Mesenchymal stem cell (in vitro differentiated cells and primary cell): ENCODE results near the gene CCDC85C.

ENCODE experiments used
- DNase-seq: peaks from one replicate; pipeline ENCODE4 v3.0.0-alpha.2; 2013
- H2AFZ ChIP-seq: one replicate; pipeline ENCODE4 v1.6.1; 2013; ENCODE audit warnings: low read depth, mild to moderate bottlenecking, control low read depth, inconsistent platforms, low read length, moderate library complexity
- H2AK5ac ChIP-seq: 2 replicates; pipeline ENCODE4 v1.6.1; 2013; ENCODE audit warnings: low read length, moderate library complexity, mild to moderate bottlenecking, inconsistent platforms; ENCODE audit not compliant: severe bottlenecking
- H2BK120ac ChIP-seq: one replicate; pipeline ENCODE4 v1.6.1; 2013; ENCODE audit warnings: low read depth, mild to moderate bottlenecking, inconsistent platforms, low read length, moderate library complexity
- H2BK12ac ChIP-seq, 2 experiments: one replicate each; pipeline ENCODE4 v1.6.1; 2013; ENCODE audit warnings: inconsistent platforms in 2 of 2, low read length in 2 of 2, mild to moderate bottlenecking in 2 of 2, moderate library complexity in 2 of 2, control low read depth in 1 of 2
- H2BK15ac ChIP-seq: one replicate; pipeline ENCODE4 v1.6.1; 2013; ENCODE audit warnings: mild to moderate bottlenecking, low read depth, inconsistent platforms; ENCODE audit not compliant: poor library complexity, severe bottlenecking
- H2BK5ac ChIP-seq: 2 replicates; pipeline ENCODE4 v1.6.1; 2013; ENCODE audit warnings: low read depth, mild to moderate bottlenecking, low read length, control low read depth, inconsistent platforms; ENCODE audit not compliant: poor library complexity, severe bottlenecking
- H3K14ac ChIP-seq, 2 experiments: one replicate each; pipeline ENCODE4 v1.6.1; 2013; ENCODE audit warnings: inconsistent platforms in 2 of 2, low read length in 2 of 2, control low read depth in 1 of 2, mild to moderate bottlenecking in 1 of 2, moderate library complexity in 1 of 2
- H3K18ac ChIP-seq, 2 experiments: one replicate each; pipeline ENCODE4 v1.6.1; 2013; ENCODE audit warnings: inconsistent platforms in 2 of 2, low read length in 2 of 2, control low read depth in 1 of 2, low read depth in 1 of 2, mild to moderate bottlenecking in 1 of 2
- H3K23ac ChIP-seq, 2 experiments: one replicate each; pipeline ENCODE4 v1.6.1; 2013; ENCODE audit warnings: inconsistent platforms in 2 of 2, low read length in 2 of 2, mild to moderate bottlenecking in 2 of 2, moderate library complexity in 2 of 2, control low read depth in 1 of 2
- H3K27ac ChIP-seq: 2 replicates; pipeline ENCODE4 v1.5.1; 2013; ENCODE audit warnings: mild to moderate bottlenecking, moderate library complexity, low read length, control low read depth, inconsistent platforms; ENCODE audit not compliant: poor library complexity, severe bottlenecking
- H3K27me3 ChIP-seq, 2 experiments: 2 replicates each; pipeline versions ENCODE4 v1.6.1 to v1.7.0; 2013; ENCODE audit warnings: low read length in 2 of 2, mild to moderate bottlenecking in 2 of 2, moderate library complexity in 2 of 2, control low read depth in 1 of 2, inconsistent platforms in 1 of 2; ENCODE audit not compliant: control insufficient read depth in 1 of 2, insufficient read depth in 1 of 2
- H3K36me3 ChIP-seq, 2 experiments: 2 replicates each; pipeline versions ENCODE4 v1.6.1 to v1.7.0; 2013; ENCODE audit warnings: low read length in 2 of 2, control low read depth in 1 of 2, inconsistent platforms in 1 of 2, low read depth in 1 of 2, mild to moderate bottlenecking in 1 of 2; ENCODE audit not compliant: insufficient read depth in 2 of 2, control insufficient read depth in 1 of 2
- H3K4ac ChIP-seq, 2 experiments: one replicate each; pipeline ENCODE4 v1.6.1; 2013; ENCODE audit warnings: inconsistent platforms in 2 of 2, low read length in 2 of 2, mild to moderate bottlenecking in 2 of 2, moderate library complexity in 2 of 2, control low read depth in 1 of 2, low read depth in 1 of 2
- H3K4me1 ChIP-seq: 2 replicates; pipeline ENCODE4 v1.6.1; 2013; ENCODE audit warnings: low read depth, low read length, control low read depth; ENCODE audit not compliant: control insufficient read depth, insufficient read depth
- H3K4me2 ChIP-seq: 2 replicates; pipeline ENCODE4 v1.6.1; 2013; ENCODE audit warnings: low read length, mild to moderate bottlenecking, inconsistent platforms; ENCODE audit not compliant: poor library complexity, severe bottlenecking
- H3K4me3 ChIP-seq, 2 experiments: 2 replicates each; pipeline versions ENCODE4 v1.5.1 to v1.7.0; 2013; ENCODE audit warnings: low read length in 2 of 2, mild to moderate bottlenecking in 2 of 2, control low read depth in 1 of 2, low read depth in 1 of 2; ENCODE audit not compliant: insufficient read depth in 1 of 2
- H3K79me1 ChIP-seq: replicated peaks from 2 replicates; pipeline ENCODE4 v1.6.1; 2013; ENCODE audit warnings: mild to moderate bottlenecking, control low read depth, low read length, inconsistent platforms; ENCODE audit not compliant: poor library complexity, severe bottlenecking
- H3K9ac ChIP-seq: 2 replicates; pipeline ENCODE4 v1.7.0; 2013; ENCODE audit warnings: mild to moderate bottlenecking, low read length, moderate library complexity
- H3K9me3 ChIP-seq: 2 replicates; pipeline ENCODE4 v1.7.0; 2013; ENCODE audit warnings: mild to moderate bottlenecking, low read length; ENCODE audit not compliant: control insufficient read depth
- H4K8ac ChIP-seq: one replicate; pipeline ENCODE4 v1.6.1; 2013; ENCODE audit warnings: inconsistent platforms, mild to moderate bottlenecking, low read length, moderate library complexity
- H4K91ac ChIP-seq: one replicate; pipeline ENCODE4 v1.6.1; 2013; ENCODE audit warnings: mild to moderate bottlenecking, low read length, inconsistent platforms
- WGBS: methylation state at CpG from one replicate; pipeline ENCODE4 v1.1.7; 2013; ENCODE audit warnings: mixed read lengths; 5-methylcytosine and 5-hydroxymethylcytosine counted together

The CCDC85C gene

DNA sequence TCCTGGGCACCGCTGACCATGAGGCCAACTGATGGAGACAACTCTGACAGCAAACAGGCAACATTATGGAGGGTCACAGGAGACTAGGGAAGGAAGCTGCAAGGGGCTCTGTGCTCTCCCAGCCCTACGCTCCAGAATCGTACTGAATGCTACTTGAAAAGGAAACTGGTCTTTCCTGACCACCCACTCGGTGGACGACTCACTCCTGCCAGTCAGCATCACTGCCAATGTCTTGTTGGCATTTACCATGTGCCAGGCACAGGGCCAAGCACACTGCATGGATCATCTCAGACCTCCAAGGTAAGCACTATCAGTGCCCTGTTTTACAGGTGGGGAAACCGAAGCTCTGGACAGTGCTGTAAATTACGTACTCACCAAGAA lies 38.0 kb downstream of the CCDC85C start:
- Histone ChIP-seq H2BK12ac (no peak overlapping the region), H3K4me3 (no peak overlapping the region), H3K4ac (no peak overlapping the region), H3K36me3 (no peaks in the 10 kb centered on the region), H2AFZ (no peak overlapping the region), H3K27ac (no peak overlapping the region), H3K18ac (no peak overlapping the region), H3K9ac (no peak overlapping the region), H4K8ac (no peak overlapping the region), H3K4me1 (peaks cover 62% of the 10 kb centered on the region), H2BK120ac (no peak overlapping the region), H3K14ac (no peak overlapping the region), H2BK5ac (no peak overlapping the region), H3K27me3 (peaks cover 34 to 66% of the 10 kb centered on the region in 2 experiments), H4K91ac (no peak overlapping the region), H2AK5ac (no peak overlapping the region), H3K23ac (no peak overlapping the region), H3K4me2 (no peak overlapping the region), H3K79me1 (peaks cover 14% of the 10 kb centered on the region), H3K9me3 (no peaks in the 10 kb centered on the region), H2BK15ac (no peak overlapping the region)
- no peak for DNase-seq
- WGBS, result 70% methylated on average over 7 of the region's 7 CpGs

DNA sequence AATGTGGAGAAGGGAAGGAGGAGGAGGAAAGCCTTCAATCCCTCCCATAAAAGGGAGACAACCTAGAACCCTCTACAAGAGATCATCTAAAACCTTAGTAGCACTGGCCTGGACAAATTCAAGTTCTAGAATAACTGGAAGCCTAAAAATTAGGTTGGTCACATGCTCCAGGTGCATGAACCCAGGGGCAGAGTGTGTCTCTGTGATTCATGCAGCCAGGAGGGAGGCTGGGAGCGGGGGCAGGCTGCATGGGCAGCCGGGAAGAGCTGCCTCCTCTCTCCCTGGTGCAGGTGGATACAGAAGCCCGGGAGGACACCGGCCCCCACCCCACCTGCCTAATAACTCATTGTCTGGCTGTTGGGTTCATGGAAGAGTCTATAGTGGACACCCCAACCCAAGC lies 38.6 kb downstream of the CCDC85C start:
- Histone ChIP-seq H4K91ac (no peak overlapping the region), H2BK5ac (no peak overlapping the region), H3K9me3 (no peaks in the 10 kb centered on the region), H3K36me3 (no peaks in the 10 kb centered on the region), H3K23ac (no peak overlapping the region), H3K4ac (no peak overlapping the region), H2AFZ (no peak overlapping the region), H3K79me1 (peaks cover 12% of the 10 kb centered on the region), H3K4me2 (no peak overlapping the region), H3K27ac (no peak overlapping the region), H3K14ac (no peak overlapping the region), H2BK12ac (no peak overlapping the region), H2AK5ac (no peak overlapping the region), H3K27me3 (peaks cover 34 to 73% of the 10 kb centered on the region in 2 experiments), H3K4me1 (peaks cover 60% of the 10 kb centered on the region), H4K8ac (no peak overlapping the region), H3K4me3 (no peak overlapping the region), H3K9ac (no peak overlapping the region), H2BK15ac (no peak overlapping the region), H2BK120ac (no peak overlapping the region), H3K18ac (no peak overlapping the region)
- no peak for DNase-seq
- WGBS, result 75% methylated on average over 1 of the region's 4 CpGs

DNA sequence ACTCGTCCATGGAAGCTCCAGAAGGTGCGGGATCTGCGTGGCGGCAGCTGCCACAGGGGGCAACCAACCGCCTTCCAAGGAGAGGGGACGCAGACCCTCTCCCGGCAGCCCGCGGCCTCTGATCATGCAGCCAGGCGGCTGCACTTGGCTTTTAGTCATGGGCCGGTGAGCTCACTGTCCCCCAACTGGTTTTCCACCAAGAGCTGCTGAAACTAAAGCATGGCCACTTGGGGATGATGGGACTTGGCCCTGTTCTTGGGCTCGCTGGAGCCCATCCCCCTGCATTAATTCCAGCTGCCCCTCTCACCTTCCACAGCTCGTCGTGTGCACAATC lies 39.1 kb downstream of the CCDC85C start:
- Histone ChIP-seq H3K4me2 (no peak overlapping the region), H4K8ac (no peak overlapping the region), H2AFZ (no peak overlapping the region), H3K4me1 (peaks cover 57% of the 10 kb centered on the region), H3K18ac (no peak overlapping the region), H3K9ac (no peak overlapping the region), H3K4me3 (no peak overlapping the region), H3K79me1 (peaks cover 10% of the 10 kb centered on the region), H3K36me3 (no peaks in the 10 kb centered on the region), H3K27me3 (peaks cover 29 to 75% of the 10 kb centered on the region in 2 experiments), H2AK5ac (peak overlapping the region; percentile 7), H3K9me3 (no peaks in the 10 kb centered on the region), H2BK12ac (no peak overlapping the region), H3K14ac (no peak overlapping the region), H4K91ac (no peak overlapping the region), H3K27ac (no peak overlapping the region), H3K4ac (no peak overlapping the region), H3K23ac (no peak overlapping the region), H2BK5ac (no peak overlapping the region), H2BK120ac (no peak overlapping the region), H2BK15ac (no peak overlapping the region)
- no peak for DNase-seq
- 71% methylated on average over 14 of the region's 14 CpGs for WGBS

DNA sequence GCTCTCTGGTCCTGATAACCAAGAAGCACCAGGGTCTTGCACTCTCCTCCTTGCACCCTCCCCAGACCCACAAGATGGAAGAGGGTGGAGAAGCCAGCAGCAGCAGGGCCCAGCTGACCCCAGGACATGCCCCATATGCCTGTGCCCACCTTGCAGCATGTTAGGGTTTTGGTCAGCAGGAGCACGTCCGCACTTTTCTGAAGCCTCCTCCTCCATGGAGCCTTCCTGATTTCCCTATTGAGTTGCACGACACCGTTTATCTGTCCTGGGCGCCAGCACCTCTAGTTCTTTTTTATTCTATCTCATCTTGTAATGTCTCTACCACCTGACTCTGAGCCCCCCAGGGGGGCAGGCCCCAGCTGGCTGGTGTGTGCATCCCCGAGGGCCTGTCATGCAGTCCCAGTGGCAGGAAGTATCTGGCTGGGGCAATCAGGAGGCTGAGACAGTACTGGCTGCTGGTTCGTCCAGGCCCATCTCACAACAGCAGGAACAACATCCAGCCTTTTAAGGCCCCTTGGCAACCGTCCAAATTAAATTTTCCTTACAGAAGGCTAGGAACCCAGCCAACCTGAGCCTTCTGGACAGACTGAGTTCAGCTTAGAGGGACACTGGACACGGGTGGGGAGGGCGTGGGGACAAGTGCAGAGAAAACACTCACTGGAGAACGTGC lies 39.6 kb downstream of the CCDC85C start:
- 71% methylated on average over 11 of the region's 11 CpGs for WGBS
- Histone ChIP-seq H3K14ac (no peak overlapping the region), H3K36me3 (no peaks in the 10 kb centered on the region), H3K4me1 (peaks cover 60% of the 10 kb centered on the region), H4K8ac (no peak overlapping the region), H3K79me1 (peaks cover 10% of the 10 kb centered on the region), H3K18ac (no peak overlapping the region), H3K27ac (no peak overlapping the region), H2AK5ac (peak overlapping the region; percentile 7), H2AFZ (no peak overlapping the region), H4K91ac (no peak overlapping the region), H2BK12ac (no peak overlapping the region), H3K4me2 (no peak overlapping the region), H3K23ac (no peak overlapping the region), H2BK120ac (no peak overlapping the region), H3K9ac (peak overlapping the region; percentile 15), H2BK5ac (no peak overlapping the region), H3K4me3 (no peak overlapping the region), H3K27me3 (peaks cover 24 to 74% of the 10 kb centered on the region in 2 experiments), H3K9me3 (no peaks in the 10 kb centered on the region), H3K4ac (no peak overlapping the region), H2BK15ac (no peak overlapping the region)
- peak; percentile 36 for DNase-seq
